ENCODE results near the gene UBALD1.

The UBALD1 gene

GRCh38 chr16:4561596-4561995 is 53.1 kb downstream of the UBALD1 start:
- DNase-seq (ENCODE audit: low read depth in 2 of 2), result no peak
- H3K4me3 ChIP-seq (replicated peaks in 1 of 2; ENCODE audit: low read depth in 2 of 2, low read length in 2 of 2), result no peak overlapping the region
- no peak for TF ChIP-seq CTCF (IDR thresholded peaks at IDR 0.05; ENCODE audit: low read depth, low read length)

All from cardiac fibroblast (primary cell).